ENCODE measurements around the gene TXNDC16.
"Not testable (repeated sequence)": the region's sequence is repeated elsewhere in the genome, so short reads cannot be mapped to it uniquely, and the experiment has no call there.

Gene TXNDC16

DNA sequence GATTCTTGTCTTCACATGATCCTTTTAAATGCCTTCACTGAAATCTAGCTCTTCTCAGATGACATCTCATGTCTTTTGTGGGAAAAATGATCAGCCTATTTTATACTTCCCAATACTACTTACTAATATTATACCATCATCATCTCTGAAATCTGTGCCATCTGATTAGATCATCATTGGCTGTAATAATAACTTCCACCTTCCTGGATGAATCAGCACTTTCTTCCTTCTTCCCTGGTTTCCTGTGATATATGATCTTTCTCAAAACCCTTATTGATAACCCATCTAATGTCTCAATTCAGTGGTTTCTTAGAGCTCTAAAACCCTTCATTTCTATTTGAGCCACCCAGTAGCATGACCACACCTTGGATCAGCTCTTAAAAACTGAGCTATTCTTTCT is 31.2 kb upstream of the TXNDC16 start:
- H3K4me2 ChIP-seq (ENCODE audit: low read length): no peak overlapping the region
- no peak overlapping the region for H2AFZ ChIP-seq (ENCODE audit: low read depth, low read length)

DNA sequence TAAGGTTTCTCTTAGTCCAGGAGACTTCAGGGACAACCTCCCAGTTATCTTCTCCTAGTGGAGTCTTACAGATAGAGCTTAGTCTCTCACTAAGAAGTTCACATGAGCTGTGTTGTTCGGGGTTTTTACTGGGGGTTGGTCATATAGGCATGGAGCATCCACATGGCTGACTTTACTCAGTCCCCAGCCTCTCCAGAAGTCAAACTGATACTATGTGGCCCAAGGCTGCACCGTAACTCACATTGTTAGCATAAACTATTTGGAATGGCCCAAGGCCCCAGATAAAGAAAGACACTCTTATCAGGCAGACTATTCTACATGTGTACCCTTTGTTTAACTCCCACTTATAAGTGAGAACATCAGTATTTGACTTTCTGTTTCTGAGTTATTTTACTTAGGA is 23.6 kb upstream of the TXNDC16 start:
- H3K4me1 ChIP-seq (ENCODE audit: low read length): no peaks in the 10 kb centered on the region
- TF ChIP-seq, protein P1, sequence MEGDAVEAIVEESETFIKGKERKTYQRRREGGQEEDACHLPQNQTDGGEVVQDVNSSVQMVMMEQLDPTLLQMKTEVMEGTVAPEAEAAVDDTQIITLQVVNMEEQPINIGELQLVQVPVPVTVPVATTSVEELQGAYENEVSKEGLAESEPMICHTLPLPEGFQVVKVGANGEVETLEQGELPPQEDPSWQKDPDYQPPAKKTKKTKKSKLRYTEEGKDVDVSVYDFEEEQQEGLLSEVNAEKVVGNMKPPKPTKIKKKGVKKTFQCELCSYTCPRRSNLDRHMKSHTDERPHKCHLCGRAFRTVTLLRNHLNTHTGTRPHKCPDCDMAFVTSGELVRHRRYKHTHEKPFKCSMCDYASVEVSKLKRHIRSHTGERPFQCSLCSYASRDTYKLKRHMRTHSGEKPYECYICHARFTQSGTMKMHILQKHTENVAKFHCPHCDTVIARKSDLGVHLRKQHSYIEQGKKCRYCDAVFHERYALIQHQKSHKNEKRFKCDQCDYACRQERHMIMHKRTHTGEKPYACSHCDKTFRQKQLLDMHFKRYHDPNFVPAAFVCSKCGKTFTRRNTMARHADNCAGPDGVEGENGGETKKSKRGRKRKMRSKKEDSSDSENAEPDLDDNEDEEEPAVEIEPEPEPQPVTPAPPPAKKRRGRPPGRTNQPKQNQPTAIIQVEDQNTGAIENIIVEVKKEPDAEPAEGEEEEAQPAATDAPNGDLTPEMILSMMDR (IDR thresholded peaks at IDR 0.05; ENCODE audit: low read depth, low read length): no peak
- TF ChIP-seq EZH2phosphoT487 (IDR thresholded peaks at IDR 0.05; ENCODE audit: low read depth): no peak
- H3K79me2 ChIP-seq (ENCODE audit: low read length): no peaks in the 10 kb centered on the region
- no peaks in the 10 kb centered on the region for H4K20me1 ChIP-seq (ENCODE audit: insufficient read depth, low read length)
- H3K36me3 ChIP-seq (replicated peaks; ENCODE audit: low read depth, low read length): no peaks in the 10 kb centered on the region
- no peaks in the 10 kb centered on the region for H3K9me3 ChIP-seq (ENCODE audit: insufficient read depth, low read length)
- H3K27ac ChIP-seq (ENCODE audit: low read length): no peak overlapping the region
- no peak overlapping the region for H3K9ac ChIP-seq (ENCODE audit: low read length)
- no peak overlapping the region for H3K4me3 ChIP-seq (ENCODE audit: low read length)
- H3K4me2 ChIP-seq (ENCODE audit: low read length): no peak overlapping the region
- H3K27me3 ChIP-seq (ENCODE audit: low read depth, low read length): no peaks in the 10 kb centered on the region
- H2AFZ ChIP-seq (ENCODE audit: low read depth, low read length): no peak overlapping the region

More for the DNA sequence above, 31.2 kb upstream of the TXNDC16 start:
- Histone ChIP-seq H3K9ac (ENCODE audit: low read length) (no peak overlapping the region), H3K9me3 (ENCODE audit: insufficient read depth, low read length) (no peaks in the 10 kb centered on the region), H3K4me3 (ENCODE audit: low read length) (no peak overlapping the region), H3K79me2 (ENCODE audit: low read length) (no peaks in the 10 kb centered on the region), H3K27ac (ENCODE audit: low read length) (no peak overlapping the region), H3K4me1 (ENCODE audit: low read length) (no peaks in the 10 kb centered on the region), H4K20me1 (ENCODE audit: insufficient read depth, low read length) (no peaks in the 10 kb centered on the region), H3K27me3 (ENCODE audit: low read depth, low read length) (no peaks in the 10 kb centered on the region), H3K36me3 (replicated peaks; ENCODE audit: low read depth, low read length) (no peaks in the 10 kb centered on the region)
- no peak for TF ChIP-seq EZH2phosphoT487 (IDR thresholded peaks at IDR 0.05; ENCODE audit: low read depth)
- TF ChIP-seq, protein P1 (IDR thresholded peaks at IDR 0.05; ENCODE audit: low read depth, low read length): no peak

DNA sequence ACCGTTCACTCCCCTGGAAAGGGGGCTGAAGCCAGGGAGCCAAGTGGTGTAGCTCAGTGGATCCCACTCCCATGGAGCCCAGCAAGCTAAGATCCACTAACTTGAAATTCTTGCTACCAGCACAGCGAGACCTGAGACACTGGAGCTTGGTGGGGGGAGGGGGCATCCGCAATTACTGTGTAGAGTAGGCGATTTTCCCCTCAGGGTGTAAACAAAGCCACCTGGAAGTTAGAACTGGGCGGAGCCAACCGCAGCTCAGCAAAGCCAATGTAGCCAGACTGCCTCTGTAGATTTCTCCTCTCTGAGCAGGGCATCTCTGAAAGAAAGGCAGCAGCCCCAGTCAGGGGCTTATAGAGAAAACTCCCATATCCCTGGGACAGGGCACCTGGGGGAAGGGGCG is 16.1 kb upstream of the TXNDC16 start:
- H3K36me3 ChIP-seq (replicated peaks; ENCODE audit: low read depth, low read length); H3K27me3 ChIP-seq (ENCODE audit: low read depth, low read length); H2AFZ ChIP-seq (ENCODE audit: low read depth, low read length); H3K9me3 ChIP-seq (ENCODE audit: insufficient read depth, low read length); H3K9ac ChIP-seq (ENCODE audit: low read length); H3K4me2 ChIP-seq (ENCODE audit: low read length); H3K4me1 ChIP-seq (ENCODE audit: low read length); H4K20me1 ChIP-seq (ENCODE audit: insufficient read depth, low read length); H3K27ac ChIP-seq (ENCODE audit: low read length); H3K4me3 ChIP-seq (ENCODE audit: low read length); H3K79me2 ChIP-seq (ENCODE audit: low read length): not testable (repeated sequence)

DNA sequence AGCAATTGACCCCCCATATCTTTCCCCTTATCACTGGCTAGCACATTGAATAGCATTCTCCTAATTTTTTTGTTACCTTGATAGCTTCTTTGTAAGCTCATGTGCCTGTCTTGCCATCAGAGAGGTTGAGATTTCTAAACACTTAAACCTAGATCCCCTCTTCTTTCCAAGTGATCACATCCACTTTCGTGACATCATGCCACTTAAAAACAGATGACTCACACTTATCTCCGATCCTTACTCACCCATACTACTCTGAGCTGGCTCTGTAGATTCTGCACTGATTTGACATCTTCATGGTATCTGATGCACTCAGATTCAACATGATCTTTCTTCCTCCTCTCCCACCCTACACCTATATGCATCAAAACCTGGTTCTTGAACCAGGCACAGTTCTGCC is 10.8 kb upstream of the TXNDC16 start:
- TF ChIP-seq EZH2phosphoT487 (IDR thresholded peaks at IDR 0.05; ENCODE audit: low read depth): no peak
- TF ChIP-seq, protein P1 (IDR thresholded peaks at IDR 0.05; ENCODE audit: low read depth, low read length): no peak
- H3K4me2 ChIP-seq (ENCODE audit: low read length): no peak overlapping the region
- no peaks in the 10 kb centered on the region for H3K9me3 ChIP-seq (ENCODE audit: insufficient read depth, low read length)
- no peak overlapping the region for H2AFZ ChIP-seq (ENCODE audit: low read depth, low read length)
- no peaks in the 10 kb centered on the region for H3K36me3 ChIP-seq (replicated peaks; ENCODE audit: low read depth, low read length)
- no peaks in the 10 kb centered on the region for H4K20me1 ChIP-seq (ENCODE audit: insufficient read depth, low read length)
- no peak overlapping the region for H3K27ac ChIP-seq (ENCODE audit: low read length)
- H3K9ac ChIP-seq (ENCODE audit: low read length): no peak overlapping the region
- H3K4me1 ChIP-seq (ENCODE audit: low read length): peaks cover 7% of the 10 kb centered on the region; the same call in 1 of the 2 replicates
- 0 out of 2 replicates have a peak, but pooled peaks cover 3% of the 10 kb centered on the region for H3K27me3 ChIP-seq (ENCODE audit: low read depth, low read length)
- no peaks in the 10 kb centered on the region for H3K79me2 ChIP-seq (ENCODE audit: low read length)
- no peak overlapping the region for H3K4me3 ChIP-seq (ENCODE audit: low read length)

DNA sequence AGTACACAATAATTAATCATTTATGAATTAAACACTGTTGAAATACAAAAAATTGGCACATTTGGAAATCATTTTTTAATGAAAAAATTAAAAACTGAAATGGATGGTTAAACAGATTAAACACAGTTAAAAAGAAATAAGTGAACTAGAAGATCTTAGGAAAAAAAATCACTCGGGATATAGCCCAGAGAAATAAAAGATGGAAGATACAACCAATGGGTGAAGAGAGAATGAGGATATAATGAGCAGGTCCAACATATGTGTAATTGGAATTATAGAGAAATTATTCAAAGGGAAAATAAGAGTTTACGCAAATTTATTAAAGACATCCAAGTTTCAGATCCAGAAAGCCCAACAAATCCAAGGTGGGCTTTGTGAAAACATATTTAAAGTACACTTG is 6.4 kb upstream of the TXNDC16 start:
- no peak for TF ChIP-seq EZH2phosphoT487 (IDR thresholded peaks at IDR 0.05; ENCODE audit: low read depth)
- TF ChIP-seq, protein P1 (IDR thresholded peaks at IDR 0.05; ENCODE audit: low read depth, low read length): no peak
- Histone ChIP-seq H4K20me1 (ENCODE audit: insufficient read depth, low read length) (no peaks in the 10 kb centered on the region), H3K36me3 (replicated peaks; ENCODE audit: low read depth, low read length) (no peaks in the 10 kb centered on the region), H2AFZ (ENCODE audit: low read depth, low read length) (no peak overlapping the region), H3K4me2 (ENCODE audit: low read length) (no peak overlapping the region), H3K9me3 (ENCODE audit: insufficient read depth, low read length) (no peaks in the 10 kb centered on the region), H3K27me3 (ENCODE audit: low read depth, low read length) (peaks cover 3% of the 10 kb centered on the region; the same call in 1 of the 2 replicates), H3K27ac (ENCODE audit: low read length) (no peak overlapping the region), H3K9ac (ENCODE audit: low read length) (no peak overlapping the region), H3K4me1 (ENCODE audit: low read length) (peaks cover 12% of the 10 kb centered on the region), H3K79me2 (ENCODE audit: low read length) (no peaks in the 10 kb centered on the region), H3K4me3 (ENCODE audit: low read length) (no peak overlapping the region)

Measured in OCI-LY3 (cell line).